ENCODE data around the gene CD40. TPM values are rescaled to one million over a fixed set of nuclear protein-coding genes. Genes with fewer than 3 reads are reported as not detected.

CD40 gene
- total RNA-seq, 1 experiment from 2014 or later = 7.8 TPM

- H3K4ac ChIP-seq (ENCODE audit: low read depth, low read length) = no peak overlapping the region
- H2AK5ac ChIP-seq (ENCODE audit: insufficient read length, low read length) = no peak overlapping the region
- DNase-seq = no peak
- no peak overlapping the region for H3K23ac ChIP-seq (ENCODE audit: insufficient read length, low read depth, low read length)
- no peak overlapping the region for H2BK5ac ChIP-seq (ENCODE audit: insufficient read length, low read length)
- H3K23me2 ChIP-seq (ENCODE audit: insufficient read length, low read depth, low read length, poor library complexity, severe bottlenecking) = no peaks in the 10 kb centered on the region
- H3K36me3 Mint-ChIP-seq (ENCODE audit: insufficient read depth in 1 of 3, low read depth in 3 of 3) = no peaks in the 10 kb centered on the region
- H4K20me1 ChIP-seq (ENCODE audit: control insufficient read depth, insufficient read depth, insufficient read length) = no peaks in the 10 kb centered on the region
- no peaks in the 10 kb centered on the region for H3K79me2 ChIP-seq (ENCODE audit: insufficient read depth, low read length)
- H3K4me1 Mint-ChIP-seq = peaks cover 5 to 23% of the 10 kb centered on the region in 2 experiments; a peak in 2 of 4 replicates
- H4K8ac ChIP-seq (replicated peaks; ENCODE audit: insufficient read length, low read depth, low read length) = no peak overlapping the region
- no peak overlapping the region for H2BK120ac ChIP-seq (ENCODE audit: low read depth, low read length, poor library complexity, severe bottlenecking)
- no peaks in the 10 kb centered on the region for H3K9me3 Mint-ChIP-seq
- no peak overlapping the region for H3K27ac ChIP-seq (ENCODE audit: insufficient read length, low read depth, low read length)
- no peak overlapping the region for H3K56ac ChIP-seq (ENCODE audit: insufficient read length, low read depth, low read length)
- H4K5ac ChIP-seq (ENCODE audit: insufficient read length, low read depth, low read length) = no peak overlapping the region
- no CpG with 5 or more reads among the region's 5 CpGs for WGBS (ENCODE audit: extremely low coverage, insufficient read length, low lambda C conversion rate)
- no peak overlapping the region for H2BK12ac ChIP-seq (ENCODE audit: insufficient read length, low read depth, low read length)
- H3K27me3 ChIP-seq (ENCODE audit: insufficient read depth, low read length) = no peaks in the 10 kb centered on the region
- no peak overlapping the region for H4K91ac ChIP-seq (ENCODE audit: insufficient read length, low read depth, low read length)
- H3K27ac Mint-ChIP-seq = no peak overlapping the region
- no peak overlapping the region for H3K18ac ChIP-seq (ENCODE audit: insufficient read length, low read depth, low read length)
- TF ChIP-seq CTCF (conservative IDR thresholded peaks at IDR 0.05) = no peak
- H2AFZ ChIP-seq (ENCODE audit: low read length) = no peak overlapping the region
- no peak overlapping the region for H3K14ac ChIP-seq (ENCODE audit: insufficient read depth, low read length)
- H3K9ac ChIP-seq (ENCODE audit: extremely low read depth, insufficient read length, low read length) = no peak overlapping the region
- peaks cover 5% of the 10 kb centered on the region for H3K27me3 Mint-ChIP-seq (ENCODE audit: low read depth)
- H3T11ph ChIP-seq (ENCODE audit: low read length) = no peak overlapping the region
- no peak overlapping the region for H3K4me3 Mint-ChIP-seq
- no peak overlapping the region for H2BK15ac ChIP-seq (ENCODE audit: low read depth, low read length)
- H3K4me2 ChIP-seq (ENCODE audit: insufficient read depth, insufficient read length, low read length) = no peak overlapping the region
- H3K4me1 ChIP-seq (ENCODE audit: insufficient read depth, low read length) = no peaks in the 10 kb centered on the region
- H3K79me1 ChIP-seq (ENCODE audit: insufficient read depth, low read depth, low read length, poor library complexity, severe bottlenecking) = no peaks in the 10 kb centered on the region
- H2BK20ac ChIP-seq (ENCODE audit: low read depth, low read length, poor library complexity, severe bottlenecking) = no peak overlapping the region
- H3K9me3 ChIP-seq (ENCODE audit: control insufficient read depth, low read depth, low read length) = no peaks in the 10 kb centered on the region
Observed at GRCh38 chr20:46154305-46154704, 36.2 kb downstream of the CD40 start.
